H1 (cell line): ENCODE results near the gene SHC1. TPM values are rescaled to one million over a fixed set of nuclear protein-coding genes. Genes with fewer than 3 reads are reported as not detected.

ENCODE experiments used
- BCL11A ChIP-seq, 2 experiments: IDR thresholded peaks; one replicate each; pipeline ENCODE4 v1.6.1; 2011; ENCODE audit warnings: low read depth in 2 of 2, low read length in 2 of 2, mild to moderate bottlenecking in 2 of 2
- BRCA1 ChIP-seq: IDR thresholded peaks from 2 replicates; pipeline ENCODE4 v1.6.1; 2012; ENCODE audit warnings: low read depth, low read length, improper control_type of control experiment
- CREB1 ChIP-seq: IDR thresholded peaks from 2 replicates; pipeline ENCODE4 v1.6.1; 2012; ENCODE audit warnings: inconsistent platforms
- EP300 ChIP-seq, 2 experiments: IDR thresholded peaks; 1 replicate in 1 of 2; 2 replicates in 1 of 2; pipeline ENCODE4 v1.6.1; 2011 to 2012; ENCODE audit warnings: low read depth in 2 of 2, low read length in 2 of 2, mild to moderate bottlenecking in 2 of 2, borderline replicate concordance in 1 of 2, inconsistent platforms in 1 of 2, moderate library complexity in 1 of 2
- EZH2 ChIP-seq: fragments of 200-600 bp; sonication (generic); IDR thresholded peaks from 2 replicates; pipeline ENCODE4 v1.7.1; 2012; ENCODE audit warnings: low read depth, mild to moderate bottlenecking, moderate library complexity, low read length, inconsistent platforms; ENCODE audit not compliant: severe bottlenecking
- FOSL1 ChIP-seq: IDR thresholded peaks from 2 replicates; pipeline ENCODE4 v1.6.1; 2011; ENCODE audit warnings: mild to moderate bottlenecking, low read depth, low read length, moderate library complexity; ENCODE audit not compliant: insufficient read depth
- POLR2AphosphoS5 ChIP-seq: IDR thresholded peaks from 2 replicates; pipeline ENCODE4 v1.6.1; 2011; ENCODE audit warnings: low read depth, low read length
- RFX5 ChIP-seq: IDR thresholded peaks from 2 replicates; pipeline ENCODE4 v1.6.1; 2011; ENCODE audit warnings: low read depth, low read length, improper control_type of control experiment, borderline replicate concordance
- RNF2 ChIP-seq: fragments of 200-900, 300-1000 bp; sonication (generic); IDR thresholded peaks from 2 replicates; pipeline ENCODE4 v1.7.1; 2016; ENCODE audit warnings: borderline replicate concordance, low read depth, mild to moderate bottlenecking, antibody characterized with exemption, low read length; ENCODE audit not compliant: poor library complexity, severe bottlenecking; ENCODE audit errors: missing control alignments
- RXRA ChIP-seq: IDR thresholded peaks from 2 replicates; pipeline ENCODE4 v1.6.1; 2011; ENCODE audit warnings: low read depth, mild to moderate bottlenecking, low read length, moderate library complexity; ENCODE audit not compliant: insufficient read depth
- SIN3A ChIP-seq, 2 experiments: IDR thresholded peaks in 1 of 2; conservative IDR thresholded peaks in 1 of 2; 2 replicates each; pipeline ENCODE4 v1.6.1; 2011 to 2012; ENCODE audit warnings: low read length in 2 of 2, improper control_type of control experiment in 1 of 2, low read depth in 1 of 2, mild to moderate bottlenecking in 1 of 2
- SP2 ChIP-seq: IDR thresholded peaks from 2 replicates; pipeline ENCODE4 v1.6.1; 2012; ENCODE audit warnings: mild to moderate bottlenecking, low read length, inconsistent platforms
- SP4 ChIP-seq: IDR thresholded peaks from 2 replicates; pipeline ENCODE4 v1.6.1; 2012; ENCODE audit warnings: low read length, inconsistent platforms
- SRF ChIP-seq: IDR thresholded peaks from 2 replicates; pipeline ENCODE4 v1.6.1; 2011; ENCODE audit warnings: mild to moderate bottlenecking, low read depth, low read length, moderate library complexity
- TAF7 ChIP-seq: optimal IDR thresholded peaks from 2 replicates; pipeline ENCODE3; 2011; ENCODE audit warnings: low read depth, mild to moderate bottlenecking, inconsistent platforms, low read length, moderate library complexity, borderline replicate concordance
- TBP ChIP-seq: IDR thresholded peaks from 2 replicates; pipeline ENCODE4 v1.6.1; 2011; ENCODE audit warnings: low read depth, low read length, improper control_type of control experiment
- polyA plus RNA-seq, 7 experiments: library from polyadenylated mRNA; depleted of rRNA in 3 of 7; stranded (reverse) in 5 of 7; unstranded in 2 of 7; fragments of >200 nt in 5 of 7; fragments of 200-250 nt in 2 of 7; gene quantifications; 1 replicate in 5 of 7; 2 replicates in 1 of 7; 4 replicates in 1 of 7; pipeline versions ENCODE4 v1.2.1 to v1.2.3, GENCODE V29; 2011 to 2013; ENCODE audit warnings: missing spikeins in 2 of 7, mixed read lengths in 2 of 7
- total RNA-seq: library from RNA; stranded (reverse); fragmentation: NEBNext Ultra II Directional; extraction: Animal tissue kit (Norgen Biotek cat#: 25700); gene quantifications from 2 replicates; pipeline ENCODE4 v1.2.1, GENCODE V29; 2021
- TF ChIP-seq, protein P1 (sequence below), 3 experiments: IDR thresholded peaks; 1 replicate in 2 of 3; 2 replicates in 1 of 3; pipeline versions ENCODE4 v1.5.1 to v1.6.1; 2011; ENCODE audit warnings: low read length in 3 of 3, mild to moderate bottlenecking in 3 of 3, inconsistent platforms in 2 of 3, low read depth in 1 of 3, moderate library complexity in 1 of 3; ENCODE audit not compliant: insufficient read depth in 1 of 3; ENCODE audit errors: control extremely low read depth in 1 of 3
- TF ChIP-seq, protein P2 (sequence below): IDR thresholded peaks from 2 replicates; pipeline ENCODE4 v1.6.1; 2011; ENCODE audit warnings: low read depth, mild to moderate bottlenecking, low read length; ENCODE audit not compliant: insufficient read depth

SHC1 gene
- total and polyA plus RNA-seq, 2 of the 8 experiments (the other 6 are each of a cell fraction or from before 2014, with no cell fraction given) = 177 to 212 TPM

DNA sequence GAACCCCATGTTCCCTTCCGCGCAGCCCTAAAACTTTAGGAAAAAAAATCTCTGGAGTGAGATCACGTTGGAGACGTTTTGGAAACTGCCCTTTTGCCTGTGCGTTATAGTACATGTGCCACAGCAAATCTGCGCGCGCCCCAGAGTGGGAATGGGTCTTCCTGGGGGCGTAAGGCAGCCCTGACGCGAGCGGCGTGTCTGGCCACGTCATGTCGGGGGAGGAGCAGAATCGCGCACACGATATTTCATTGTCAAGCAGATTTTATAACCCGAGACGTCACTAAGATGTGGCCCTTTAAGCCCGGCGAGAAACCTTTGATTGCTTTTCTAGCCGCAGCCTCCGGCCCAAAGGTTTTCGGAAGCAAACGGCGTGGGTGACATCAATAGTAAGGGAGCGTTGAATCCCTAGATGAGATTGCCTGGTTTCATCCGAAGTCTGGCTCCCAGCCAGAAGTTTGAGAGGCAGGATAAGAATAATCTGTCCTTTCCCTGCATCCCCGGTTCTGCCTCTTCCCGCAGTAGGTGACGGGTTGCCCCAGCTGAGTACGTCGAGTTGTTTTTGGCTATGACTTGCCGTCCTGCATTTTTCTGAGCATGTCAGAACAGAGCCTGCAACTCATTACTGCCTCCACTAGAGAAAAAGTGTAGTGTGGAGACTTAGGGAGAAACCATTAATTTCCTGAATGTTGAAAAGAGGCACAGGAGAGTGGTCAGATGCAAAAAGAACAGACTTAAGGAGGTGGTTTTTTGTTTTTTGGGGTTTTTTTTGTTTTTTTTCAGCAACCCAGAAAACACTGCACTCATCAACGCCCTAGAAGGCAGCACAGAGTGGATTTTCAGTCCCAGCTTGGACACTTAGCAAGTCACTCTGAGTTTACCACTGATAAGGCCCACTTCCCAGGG is 33.2 kb downstream of the SHC1 start (continued):
- TF ChIP-seq POLR2AphosphoS5 = peak; percentile 62; the same call in 1 of the 2 replicates
- no peak for TF ChIP-seq SP2
- peak in 1 of 2 experiments; percentile 43; a peak in 2 of 4 replicates for TF ChIP-seq SIN3A (conservative IDR thresholded peaks at IDR 0.05 in 1 of 2, IDR thresholded peaks at IDR 0.05 in 1 of 2; ENCODE audit: low read depth in 1 of 2, low read length in 2 of 2)
- TF ChIP-seq EP300 (IDR thresholded peaks at IDR 0.05; ENCODE audit: borderline replicate concordance in 1 of 2, low read depth in 2 of 2, low read length in 2 of 2) = peak in 1 of 2 experiments; percentile 98; a peak in 2 of 3 replicates
- TF ChIP-seq RNF2 = no peak
- TF ChIP-seq CREB1 = peak; percentile 97
- no peak for TF ChIP-seq SRF
- TF ChIP-seq, protein P1, sequence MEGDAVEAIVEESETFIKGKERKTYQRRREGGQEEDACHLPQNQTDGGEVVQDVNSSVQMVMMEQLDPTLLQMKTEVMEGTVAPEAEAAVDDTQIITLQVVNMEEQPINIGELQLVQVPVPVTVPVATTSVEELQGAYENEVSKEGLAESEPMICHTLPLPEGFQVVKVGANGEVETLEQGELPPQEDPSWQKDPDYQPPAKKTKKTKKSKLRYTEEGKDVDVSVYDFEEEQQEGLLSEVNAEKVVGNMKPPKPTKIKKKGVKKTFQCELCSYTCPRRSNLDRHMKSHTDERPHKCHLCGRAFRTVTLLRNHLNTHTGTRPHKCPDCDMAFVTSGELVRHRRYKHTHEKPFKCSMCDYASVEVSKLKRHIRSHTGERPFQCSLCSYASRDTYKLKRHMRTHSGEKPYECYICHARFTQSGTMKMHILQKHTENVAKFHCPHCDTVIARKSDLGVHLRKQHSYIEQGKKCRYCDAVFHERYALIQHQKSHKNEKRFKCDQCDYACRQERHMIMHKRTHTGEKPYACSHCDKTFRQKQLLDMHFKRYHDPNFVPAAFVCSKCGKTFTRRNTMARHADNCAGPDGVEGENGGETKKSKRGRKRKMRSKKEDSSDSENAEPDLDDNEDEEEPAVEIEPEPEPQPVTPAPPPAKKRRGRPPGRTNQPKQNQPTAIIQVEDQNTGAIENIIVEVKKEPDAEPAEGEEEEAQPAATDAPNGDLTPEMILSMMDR (IDR thresholded peaks at IDR 0.05; ENCODE audit: control extremely low read depth in 1 of 3, insufficient read depth in 1 of 3, low read depth in 1 of 3, low read length in 3 of 3) = no peak
- peak; percentile 56 for TF ChIP-seq TAF7
- TF ChIP-seq TBP = peak; percentile 83
- no peak for TF ChIP-seq RXRA
- no peak for TF ChIP-seq EZH2
- TF ChIP-seq RFX5 = no peak
- no peak for TF ChIP-seq SP4
- TF ChIP-seq BRCA1 = no peak; the same call in 1 of the 2 replicates
- no peak for TF ChIP-seq BCL11A (IDR thresholded peaks at IDR 0.05; ENCODE audit: low read depth in 2 of 2, low read length in 2 of 2)
- TF ChIP-seq, protein P2, sequence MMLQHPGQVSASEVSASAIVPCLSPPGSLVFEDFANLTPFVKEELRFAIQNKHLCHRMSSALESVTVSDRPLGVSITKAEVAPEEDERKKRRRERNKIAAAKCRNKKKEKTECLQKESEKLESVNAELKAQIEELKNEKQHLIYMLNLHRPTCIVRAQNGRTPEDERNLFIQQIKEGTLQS = no peak
- no peak for TF ChIP-seq FOSL1
